HG03280 (cell line): ENCODE results near the gene ETS1.

ENCODE experiments used
- ATAC-seq: cut with Tn5 transposase; IDR thresholded peaks from one replicate; pipeline ENCODE4 v1.9.1; 2021; ENCODE audit warnings: mild to moderate bottlenecking, moderate library complexity; ENCODE audit not compliant: unreplicated experiment

Gene ETS1

DNA sequence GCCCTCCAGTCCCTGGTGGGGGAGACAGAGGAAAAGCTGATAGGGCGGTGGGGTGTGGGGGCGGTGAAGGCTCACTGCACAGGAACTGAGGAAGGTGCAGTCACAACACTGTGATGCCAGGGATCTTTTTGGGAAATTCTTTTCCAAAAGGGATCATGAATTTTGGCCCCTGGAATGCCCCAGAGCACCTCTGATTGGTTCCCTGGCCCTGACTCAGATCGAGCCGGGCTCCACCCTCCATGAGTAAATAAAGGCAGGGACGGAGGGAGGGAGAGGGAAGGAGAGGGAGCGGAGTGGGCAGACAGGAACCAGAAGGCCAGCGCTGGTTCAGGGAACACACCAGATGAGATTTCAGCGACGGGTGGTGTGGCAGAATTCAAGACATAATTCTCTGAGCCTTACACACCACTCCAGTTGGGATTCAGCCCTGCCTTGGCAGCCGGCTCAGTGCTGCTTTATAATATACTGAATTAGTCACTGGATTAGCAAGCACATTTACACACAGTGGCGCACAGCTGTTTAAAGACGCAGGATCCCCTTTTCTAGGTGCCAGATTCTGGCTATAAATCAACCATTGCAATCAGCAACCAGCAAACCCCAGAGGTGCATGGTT is 80.3 kb downstream of the ETS1 start:
- ATAC-seq, result no peak

DNA sequence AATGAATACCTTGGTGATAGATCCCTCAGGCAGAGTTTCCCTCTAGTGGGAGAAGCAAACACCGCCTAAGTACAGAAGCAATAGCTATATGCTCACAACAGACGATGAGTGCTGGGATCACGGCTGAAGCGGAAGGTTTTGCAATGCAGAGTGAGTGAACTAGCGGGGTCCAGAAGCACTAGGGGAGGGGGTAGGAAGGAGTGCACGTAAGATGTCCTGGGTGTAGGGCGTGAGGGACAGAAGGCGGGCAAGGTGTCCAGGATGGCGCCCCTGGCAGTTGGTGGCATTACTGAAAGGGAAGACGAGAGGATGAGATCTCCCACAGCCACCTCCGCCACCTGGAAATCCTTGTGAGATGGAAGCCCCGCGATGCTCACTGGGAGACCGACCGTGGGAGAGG is 81.0 kb downstream of the ETS1 start:
- no peak for ATAC-seq

DNA sequence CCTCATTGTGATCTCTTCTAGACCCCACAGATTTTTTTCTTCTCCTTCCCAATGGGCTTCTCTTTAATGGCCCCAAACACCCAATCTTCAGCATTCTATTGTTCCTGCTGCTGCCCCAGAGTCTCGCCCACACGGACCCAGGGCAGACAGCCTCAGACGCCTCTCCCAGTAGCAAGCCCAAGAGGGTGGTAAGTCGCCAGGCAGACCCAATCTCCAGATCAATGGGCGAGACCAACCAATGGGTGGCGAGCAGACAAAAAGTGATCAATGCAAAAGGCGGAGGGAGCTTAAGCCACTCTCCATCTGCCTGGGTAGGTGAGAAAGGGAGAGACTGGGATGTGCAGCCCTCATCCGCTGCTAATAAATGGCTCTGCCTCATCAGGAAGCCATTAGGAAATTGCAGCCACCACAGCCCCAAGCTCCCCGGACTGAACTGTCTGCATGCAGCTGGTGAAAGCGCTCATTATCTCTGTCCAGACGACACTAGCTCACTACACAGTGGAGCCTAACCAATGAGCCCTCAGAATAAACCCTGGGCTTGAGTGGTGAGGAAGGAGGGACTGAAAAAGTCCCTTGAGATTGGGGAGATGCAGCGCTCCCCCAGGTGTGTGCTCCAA is 81.8 kb downstream of the ETS1 start:
- no peak for ATAC-seq

DNA sequence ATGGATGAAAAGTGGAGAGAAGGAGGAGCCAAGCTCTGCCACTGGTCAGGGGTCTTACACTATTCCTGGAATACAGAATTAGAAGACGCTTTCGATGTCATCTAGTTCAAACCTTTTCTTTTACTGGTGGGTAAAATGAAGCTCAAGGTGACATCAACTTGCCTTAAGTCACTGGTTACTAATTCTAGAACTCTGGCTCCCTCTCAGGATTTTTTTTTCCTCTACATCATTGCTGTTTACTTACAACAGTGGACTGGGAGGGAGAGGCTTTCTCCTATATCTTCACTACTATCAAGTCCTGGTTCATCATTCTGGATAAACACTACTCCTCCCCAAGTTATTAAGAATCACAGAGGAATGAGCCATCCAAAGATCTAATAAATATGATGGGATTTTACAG is 82.9 kb downstream of the ETS1 start:
- ATAC-seq, result no peak

GRCh38 chr11:128503245-128503991 is 83.9 kb downstream of the ETS1 start:
- ATAC-seq, result no peak

GRCh38 chr11:128502726-128503125 is 84.6 kb downstream of the ETS1 start:
- ATAC-seq, result no peak

GRCh38 chr11:128501632-128502549 is 85.5 kb downstream of the ETS1 start:
- ATAC-seq, result no peak

DNA sequence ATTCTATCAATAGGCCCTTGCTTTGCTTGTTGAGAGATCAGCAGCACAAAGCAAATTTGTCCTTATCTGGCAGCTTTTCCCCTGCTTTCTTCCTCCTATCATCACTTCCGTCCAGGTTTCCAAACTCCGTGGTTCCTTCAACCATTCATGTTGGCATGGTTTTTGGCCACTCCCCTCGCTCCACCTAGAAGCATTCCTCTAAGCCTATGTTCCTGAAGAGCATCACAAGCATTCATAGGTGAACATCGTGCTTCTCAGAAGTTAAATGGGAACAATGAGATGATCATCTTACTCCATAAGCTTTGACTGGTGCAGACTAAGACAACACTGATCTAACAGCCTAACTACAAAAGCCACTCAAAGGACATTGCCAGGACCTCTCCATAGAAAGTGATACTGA is 86.3 kb downstream of the ETS1 start:
- ATAC-seq, result no peak

DNA sequence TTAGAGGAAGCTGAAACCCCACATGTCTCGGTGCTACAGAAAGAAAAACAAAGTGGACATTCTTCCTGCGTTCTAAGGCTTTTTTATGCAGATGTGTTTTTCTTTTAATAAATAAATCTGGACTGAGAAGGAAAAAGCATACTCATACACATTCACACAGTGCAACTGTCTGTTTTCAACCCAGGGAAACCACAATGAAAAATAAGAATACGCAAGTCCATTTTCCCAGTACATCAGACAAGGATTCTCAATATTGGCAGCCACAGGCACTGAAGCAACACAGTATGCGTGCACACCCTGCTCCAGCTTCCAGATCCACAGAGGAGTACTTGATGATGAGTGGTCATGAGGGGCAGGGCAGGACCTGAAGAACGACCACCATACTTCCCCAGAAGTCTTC is 86.9 kb downstream of the ETS1 start:
- ATAC-seq, result no peak

GRCh38 chr11:128499613-128500253 is 87.6 kb downstream of the ETS1 start:
- no peak for ATAC-seq

DNA sequence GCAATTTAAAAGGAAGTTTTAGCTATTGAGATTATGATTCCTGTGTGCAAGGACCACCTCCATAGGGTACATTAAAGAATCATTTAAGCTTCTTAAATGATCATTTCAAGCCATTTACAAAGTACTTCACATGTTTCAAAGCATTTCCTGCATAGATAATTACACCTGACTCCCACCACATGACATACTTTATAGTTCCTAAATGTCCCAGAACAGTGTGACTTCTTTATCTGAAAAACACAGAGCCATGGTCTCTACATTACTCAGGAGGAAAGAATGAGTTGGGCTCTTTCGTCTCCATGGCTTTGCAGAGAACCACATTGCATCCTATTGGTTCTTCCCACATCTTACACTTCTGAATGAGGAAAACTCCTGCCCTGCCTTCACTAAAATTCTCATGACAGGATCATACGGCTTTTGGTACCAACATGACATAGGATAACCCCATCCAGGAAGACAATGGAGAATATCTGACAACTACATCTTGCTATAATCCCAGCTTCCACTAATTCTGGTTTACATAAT is 88.6 kb downstream of the ETS1 start:
- ATAC-seq, result no peak

DNA sequence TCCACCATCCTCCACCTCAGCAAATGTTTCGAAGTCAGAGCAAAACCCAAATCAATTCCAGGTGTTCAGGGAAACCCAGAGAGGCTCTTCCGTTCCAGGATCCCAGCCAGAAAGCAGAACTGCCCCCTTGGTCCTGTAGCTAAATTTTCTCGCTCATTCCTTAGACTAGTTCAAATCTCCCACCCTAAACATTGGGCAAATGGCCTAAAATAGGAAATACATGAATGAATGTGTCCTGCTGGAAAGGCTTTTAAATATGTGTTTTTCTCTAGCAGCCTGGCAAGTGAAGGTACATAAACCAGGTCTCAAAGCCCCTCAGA is 89.6 kb downstream of the ETS1 start:
- no peak for ATAC-seq

GRCh38 chr11:128497061-128497775 is 90.1 kb downstream of the ETS1 start:
- no peak for ATAC-seq

DNA sequence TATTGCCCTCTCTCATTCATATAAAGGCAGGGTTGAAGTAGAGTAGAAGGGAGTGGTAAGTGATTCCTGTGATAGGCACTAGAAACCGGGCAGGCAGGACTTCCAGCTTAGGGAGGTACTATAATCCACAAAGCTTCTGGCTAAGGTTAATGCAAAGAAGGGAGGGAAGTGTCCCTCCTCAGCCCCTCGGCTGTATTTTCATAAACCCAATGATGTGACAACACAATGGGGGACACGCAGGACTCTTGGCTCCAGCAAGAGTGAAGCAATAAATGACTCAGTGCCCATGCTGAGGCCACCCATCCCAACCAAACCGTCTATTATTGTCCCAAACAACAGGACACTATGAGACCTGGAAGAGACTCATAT is 90.7 kb downstream of the ETS1 start:
- ATAC-seq, result no peak

- no peak for ATAC-seq
Measured at GRCh38 chr11:128496249-128496648, 91.1 kb downstream of the ETS1 start.

DNA sequence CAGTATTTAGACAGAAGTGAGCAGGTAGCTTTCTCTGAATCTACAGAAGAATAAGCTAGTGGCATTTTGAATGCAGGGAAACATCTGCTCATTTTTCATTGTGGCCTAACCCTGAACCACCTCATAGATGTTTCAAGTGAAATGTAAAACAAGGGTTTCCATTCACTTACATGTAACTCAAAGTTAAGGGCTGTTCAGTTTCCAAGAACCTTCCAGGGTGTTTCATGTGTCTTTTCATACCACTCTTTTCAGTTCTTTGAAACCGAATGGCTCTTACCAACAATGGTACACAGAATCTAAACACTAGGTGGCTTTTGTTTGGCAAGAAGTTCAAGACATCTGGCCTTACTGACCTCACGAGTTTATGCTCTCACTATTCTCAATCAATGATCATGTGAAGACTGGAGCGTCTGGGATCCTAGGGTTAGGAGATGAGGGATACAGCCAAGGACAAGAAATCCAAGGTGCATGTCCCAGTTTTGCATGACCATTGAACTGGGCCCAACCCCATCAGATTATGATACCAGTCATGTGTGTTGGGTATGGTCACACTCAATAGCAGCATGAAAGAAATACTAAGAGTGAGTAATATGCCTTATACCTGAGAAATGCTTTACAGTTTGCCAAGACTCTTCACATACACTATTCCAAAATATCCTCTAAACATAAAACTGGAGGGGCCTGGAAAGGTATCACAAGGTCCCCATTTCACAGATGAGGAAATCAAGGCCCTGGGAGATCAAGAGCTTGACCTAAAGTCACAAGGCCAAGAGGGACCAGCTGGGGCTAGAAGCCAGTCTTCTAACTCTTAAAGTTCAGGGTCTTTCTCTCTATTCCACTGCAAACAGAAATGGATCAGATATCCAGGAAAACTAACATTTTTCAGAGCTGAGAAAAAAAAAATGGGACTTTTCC is 92.7 kb downstream of the ETS1 start:
- ATAC-seq, result peak; percentile 44

DNA sequence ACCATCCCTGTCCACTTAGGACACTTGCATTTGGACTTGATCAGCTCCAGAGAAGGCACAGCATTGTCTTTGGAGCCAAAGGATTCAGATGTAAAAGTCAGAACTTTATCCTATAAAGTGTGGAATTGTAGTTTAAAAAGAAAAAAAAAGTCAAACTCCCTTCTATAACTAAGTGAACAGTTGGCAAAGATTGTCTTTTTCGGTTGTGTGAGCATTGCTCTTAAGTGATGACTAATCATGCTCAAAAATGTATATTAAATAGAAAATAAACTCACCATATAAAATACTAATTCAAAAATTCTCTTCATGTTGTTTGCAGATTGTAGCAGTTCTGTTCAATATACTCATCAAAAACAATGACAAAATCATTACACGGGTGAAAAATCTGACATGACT is 93.8 kb downstream of the ETS1 start:
- no peak for ATAC-seq

DNA sequence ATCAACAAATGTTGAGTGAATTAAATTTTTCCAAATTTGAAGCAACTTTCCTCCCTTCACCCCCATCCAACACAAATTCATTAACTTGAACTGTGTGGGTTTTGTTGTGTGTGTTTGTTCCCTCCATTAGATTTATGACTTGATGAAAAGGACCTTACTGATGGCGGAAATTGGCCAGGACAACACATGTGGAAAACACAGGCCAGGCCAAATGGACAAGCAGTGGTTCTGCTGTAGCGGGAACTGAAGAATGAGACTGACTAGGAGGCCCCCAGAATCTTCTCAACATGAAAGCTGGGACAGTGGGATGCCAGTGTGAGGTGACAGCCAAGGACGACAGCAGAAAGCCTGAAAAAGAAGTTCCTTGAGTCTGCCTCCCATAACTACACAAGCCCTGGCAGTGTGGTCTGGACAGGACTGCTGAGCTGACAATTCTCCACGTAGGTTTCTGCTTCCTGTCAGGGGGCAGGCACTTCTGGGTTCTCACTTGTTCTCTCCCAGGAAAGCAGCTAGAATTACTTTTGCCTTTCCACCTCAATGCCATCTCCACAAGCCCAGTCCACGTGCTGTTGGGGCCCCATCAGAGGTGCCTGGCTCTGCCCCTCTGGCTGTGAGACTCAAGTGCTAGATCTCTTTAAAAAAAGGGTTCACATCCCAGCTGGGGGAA is 94.3 kb downstream of the ETS1 start:
- ATAC-seq, result no peak

DNA sequence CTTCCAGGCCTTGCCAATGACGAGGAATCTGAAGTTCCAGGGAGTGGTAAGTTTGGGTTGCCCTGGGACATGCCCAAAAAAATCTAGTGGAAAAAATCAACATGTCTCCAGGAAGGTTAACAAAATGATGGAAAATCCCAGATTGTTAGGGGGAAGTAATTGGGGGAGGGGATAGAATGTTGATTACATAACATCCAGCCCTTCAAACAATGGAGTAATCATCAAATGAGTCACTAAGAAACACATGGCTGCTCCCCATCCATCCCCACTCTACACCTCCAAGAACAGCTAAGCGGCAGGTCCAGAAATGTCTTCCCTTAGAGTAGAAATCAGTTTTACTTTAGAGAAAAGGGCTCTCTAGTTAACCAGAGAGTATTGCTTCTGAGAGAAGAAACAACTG is 94.9 kb downstream of the ETS1 start:
- ATAC-seq, result no peak
